ENCODE measurements around the gene MACF1.
"Not testable (repeated sequence)": the region's sequence is repeated elsewhere in the genome, so short reads cannot be mapped to it uniquely, and the experiment has no call there.

Gene MACF1

DNA sequence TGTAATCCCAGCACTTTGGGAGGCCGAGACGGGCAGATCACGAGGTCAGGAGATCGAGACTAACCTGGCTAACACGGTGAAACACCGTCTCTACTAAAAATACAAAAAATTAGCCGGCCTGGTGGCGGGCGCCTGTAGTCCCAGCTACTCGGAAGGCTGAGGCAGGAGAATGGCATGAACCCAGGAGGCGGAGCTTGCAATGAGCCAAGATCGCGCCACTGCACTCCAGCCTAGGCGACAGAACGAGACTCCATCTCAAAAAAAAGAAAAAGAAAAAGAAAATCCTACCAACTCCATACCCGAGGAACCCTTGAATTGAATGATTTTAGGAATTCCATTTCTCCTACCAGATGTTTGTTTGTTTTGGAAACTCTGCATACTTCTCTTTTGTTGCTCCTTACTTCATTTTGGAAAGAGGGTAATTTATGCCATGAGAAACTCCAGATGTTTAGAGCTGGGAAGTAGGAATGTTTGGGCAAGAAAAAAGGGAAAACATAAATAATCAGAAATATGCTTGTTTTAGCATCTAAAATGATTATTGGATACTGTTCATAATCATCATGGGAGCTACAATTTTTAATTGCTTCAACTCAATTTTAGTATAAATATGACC, 262.7 kb downstream of the MACF1 start:
- not testable (repeated sequence) for H3K9ac ChIP-seq (ENCODE audit: low read depth, low read length); H3K27ac ChIP-seq (ENCODE audit: low read length); H3K4me3 ChIP-seq (ENCODE audit: low read length); H3K4me1 ChIP-seq (ENCODE audit: insufficient read depth, low read length); H3K9me3 ChIP-seq (ENCODE audit: insufficient read depth, low read depth, low read length); H3K27me3 ChIP-seq (ENCODE audit: insufficient read depth, low read length)
- H3K36me3 ChIP-seq (ENCODE audit: insufficient read depth, low read depth, low read length), result peaks cover 96% of the 10 kb centered on the region

DNA sequence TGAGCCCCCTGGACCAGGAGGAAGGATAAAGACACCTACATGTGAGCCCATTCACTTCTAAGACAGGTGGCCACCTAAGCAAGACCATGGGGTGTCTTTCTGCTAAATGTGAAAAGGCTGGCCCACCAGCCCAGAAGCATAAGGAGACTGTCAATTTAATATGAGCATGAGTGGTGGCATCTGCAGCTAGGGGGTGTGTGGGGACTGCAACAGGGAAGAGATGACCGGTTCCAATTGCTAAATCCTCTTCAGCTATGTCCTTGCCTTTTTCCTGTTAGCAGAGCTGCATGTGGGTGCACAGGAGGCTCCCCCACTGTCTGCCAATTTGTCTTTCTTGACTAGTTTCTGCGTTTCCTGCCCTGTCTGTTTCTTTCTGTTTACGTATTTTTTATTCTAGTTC, 264.7 kb downstream of the MACF1 start:
- H3K27ac ChIP-seq (ENCODE audit: low read length), result no peak overlapping the region
- H3K4me3 ChIP-seq (ENCODE audit: low read length), result no peak overlapping the region
- H3K27me3 ChIP-seq (ENCODE audit: insufficient read depth, low read length), result no peaks in the 10 kb centered on the region
- no peaks in the 10 kb centered on the region for H3K9me3 ChIP-seq (ENCODE audit: insufficient read depth, low read depth, low read length)
- H3K36me3 ChIP-seq (ENCODE audit: insufficient read depth, low read depth, low read length), result peaks cover 94% of the 10 kb centered on the region
- H3K9ac ChIP-seq (ENCODE audit: low read depth, low read length), result no peak overlapping the region
- H3K4me1 ChIP-seq (ENCODE audit: insufficient read depth, low read length), result no peaks in the 10 kb centered on the region

DNA sequence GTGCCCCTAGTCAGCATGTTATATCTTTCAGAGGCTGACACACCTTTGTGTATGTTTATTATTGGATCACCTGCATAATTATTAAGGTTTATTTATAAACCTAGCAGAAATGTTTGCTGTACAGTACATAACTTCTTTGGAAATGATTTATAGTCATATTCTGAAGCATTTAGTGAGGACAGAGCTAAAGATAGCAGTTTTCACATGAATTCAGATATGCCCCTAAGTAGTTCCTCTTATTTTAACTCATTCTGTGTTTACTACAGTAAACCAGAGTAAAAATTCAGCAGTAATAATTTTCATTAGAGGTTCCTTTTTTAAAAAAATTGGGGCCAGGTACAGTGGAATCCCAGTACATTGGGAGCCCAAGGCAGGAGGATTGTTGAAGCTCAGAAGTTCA, 265.5 kb downstream of the MACF1 start:
- Histone ChIP-seq H3K4me1 (ENCODE audit: insufficient read depth, low read length) (no peaks in the 10 kb centered on the region), H3K9ac (ENCODE audit: low read depth, low read length) (no peak overlapping the region), H3K36me3 (ENCODE audit: insufficient read depth, low read depth, low read length) (peaks cover 91% of the 10 kb centered on the region), H3K27me3 (ENCODE audit: insufficient read depth, low read length) (no peaks in the 10 kb centered on the region), H3K4me3 (ENCODE audit: low read length) (no peak overlapping the region), H3K9me3 (ENCODE audit: insufficient read depth, low read depth, low read length) (no peaks in the 10 kb centered on the region), H3K27ac (ENCODE audit: low read length) (no peak overlapping the region)

DNA sequence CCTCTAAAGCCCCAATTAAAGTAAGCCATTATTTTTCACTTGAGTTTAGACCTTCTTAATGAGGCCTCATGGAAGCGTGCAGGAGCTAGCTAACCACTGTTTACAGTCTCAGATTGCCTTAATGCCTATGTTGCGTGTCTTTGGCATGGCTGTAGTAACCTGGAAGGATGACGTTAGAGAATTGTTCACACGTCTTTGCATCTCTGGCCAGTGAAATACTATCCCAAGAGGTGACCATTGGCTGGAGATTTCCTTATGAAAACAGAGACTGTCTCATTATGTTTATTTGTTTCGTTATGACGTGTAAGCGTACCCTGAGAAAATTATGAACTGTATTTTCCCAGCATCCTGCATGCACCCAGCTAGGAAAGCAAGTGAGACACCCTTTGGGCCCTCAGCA, 268.3 kb downstream of the MACF1 start:
- no peak overlapping the region for H3K9ac ChIP-seq (ENCODE audit: low read depth, low read length)
- no peak overlapping the region for H3K4me3 ChIP-seq (ENCODE audit: low read length)
- H3K4me1 ChIP-seq (ENCODE audit: insufficient read depth, low read length), result no peaks in the 10 kb centered on the region
- H3K27me3 ChIP-seq (ENCODE audit: insufficient read depth, low read length), result no peaks in the 10 kb centered on the region
- no peak overlapping the region for H3K27ac ChIP-seq (ENCODE audit: low read length)
- peaks cover 77% of the 10 kb centered on the region for H3K36me3 ChIP-seq (ENCODE audit: insufficient read depth, low read depth, low read length)
- no peaks in the 10 kb centered on the region for H3K9me3 ChIP-seq (ENCODE audit: insufficient read depth, low read depth, low read length)

DNA sequence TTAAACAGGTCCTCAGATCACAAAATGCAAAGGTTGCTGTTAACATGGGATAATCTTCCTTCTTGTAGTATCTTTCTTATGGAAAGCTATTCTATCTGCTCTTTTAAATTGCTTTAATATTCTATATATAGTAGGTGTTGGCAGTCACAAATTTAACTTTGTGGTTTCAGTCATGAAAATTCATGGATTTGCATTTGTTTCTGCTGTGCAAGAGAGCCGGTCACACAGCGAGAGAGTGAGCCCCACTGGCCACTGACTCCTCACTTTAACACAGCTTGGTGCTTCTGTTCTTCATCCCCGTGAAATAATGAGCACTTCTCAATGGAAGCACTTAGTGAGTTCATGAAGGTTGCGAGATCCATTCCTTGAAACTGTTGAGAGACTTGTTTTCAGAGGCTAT, 268.8 kb downstream of the MACF1 start:
- Histone ChIP-seq H3K36me3 (ENCODE audit: insufficient read depth, low read depth, low read length) (peaks cover 72% of the 10 kb centered on the region), H3K27ac (ENCODE audit: low read length) (no peak overlapping the region), H3K9me3 (ENCODE audit: insufficient read depth, low read depth, low read length) (no peaks in the 10 kb centered on the region), H3K4me3 (ENCODE audit: low read length) (no peak overlapping the region), H3K4me1 (ENCODE audit: insufficient read depth, low read length) (no peaks in the 10 kb centered on the region), H3K9ac (ENCODE audit: low read depth, low read length) (no peak overlapping the region), H3K27me3 (ENCODE audit: insufficient read depth, low read length) (no peaks in the 10 kb centered on the region)

DNA sequence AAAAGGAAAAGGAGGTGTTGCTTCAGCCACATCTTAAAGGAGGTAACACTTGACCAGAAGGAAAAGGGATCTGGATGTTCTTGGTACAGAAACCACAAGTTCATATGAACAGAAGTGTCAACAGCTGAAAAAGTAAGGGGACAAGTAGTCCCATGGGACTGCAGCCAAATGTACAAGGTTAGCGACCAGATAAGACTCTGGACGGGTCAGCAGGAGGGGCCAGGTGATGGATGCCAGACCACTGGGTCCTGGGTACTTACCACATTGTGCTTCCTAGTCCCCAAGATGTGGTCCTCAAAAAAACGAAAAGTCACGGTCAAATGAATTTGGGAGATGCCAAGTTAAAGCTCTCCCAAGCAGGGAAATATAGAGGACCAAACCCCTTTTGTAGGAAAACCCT, 270.3 kb downstream of the MACF1 start:
- H3K36me3 ChIP-seq (ENCODE audit: insufficient read depth, low read depth, low read length), result peaks cover 72% of the 10 kb centered on the region
- H3K4me1 ChIP-seq (ENCODE audit: insufficient read depth, low read length), result no peaks in the 10 kb centered on the region
- H3K27me3 ChIP-seq (ENCODE audit: insufficient read depth, low read length), result no peaks in the 10 kb centered on the region
- no peak overlapping the region for H3K27ac ChIP-seq (ENCODE audit: low read length)
- no peak overlapping the region for H3K9ac ChIP-seq (ENCODE audit: low read depth, low read length)
- no peaks in the 10 kb centered on the region for H3K9me3 ChIP-seq (ENCODE audit: insufficient read depth, low read depth, low read length)
- no peak overlapping the region for H3K4me3 ChIP-seq (ENCODE audit: low read length)

DNA sequence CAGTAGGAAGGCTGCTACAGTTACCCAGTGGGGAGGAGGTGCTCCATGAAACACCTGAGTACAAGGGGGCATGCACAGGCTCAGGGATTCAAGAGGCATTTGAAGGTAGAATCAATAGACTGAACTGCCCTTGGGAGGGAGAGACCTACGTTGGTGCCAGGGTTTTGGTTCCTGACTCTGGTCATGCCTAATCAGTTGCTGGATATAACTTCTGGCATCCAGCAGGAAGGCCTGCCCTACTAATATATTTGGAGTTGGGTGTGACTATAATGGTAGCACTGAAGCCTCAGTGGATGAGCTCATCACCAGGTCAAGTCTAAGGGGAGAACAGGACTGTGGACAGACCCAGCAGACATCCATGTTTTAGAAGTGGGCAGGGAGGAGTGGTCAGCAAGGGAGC, 271.1 kb downstream of the MACF1 start:
- not testable (repeated sequence) for H3K9me3 ChIP-seq (ENCODE audit: insufficient read depth, low read depth, low read length); H3K27ac ChIP-seq (ENCODE audit: low read length); H3K9ac ChIP-seq (ENCODE audit: low read depth, low read length); H3K27me3 ChIP-seq (ENCODE audit: insufficient read depth, low read length); H3K4me3 ChIP-seq (ENCODE audit: low read length); H3K4me1 ChIP-seq (ENCODE audit: insufficient read depth, low read length)
- H3K36me3 ChIP-seq (ENCODE audit: insufficient read depth, low read depth, low read length), result peaks cover 72% of the 10 kb centered on the region

DNA sequence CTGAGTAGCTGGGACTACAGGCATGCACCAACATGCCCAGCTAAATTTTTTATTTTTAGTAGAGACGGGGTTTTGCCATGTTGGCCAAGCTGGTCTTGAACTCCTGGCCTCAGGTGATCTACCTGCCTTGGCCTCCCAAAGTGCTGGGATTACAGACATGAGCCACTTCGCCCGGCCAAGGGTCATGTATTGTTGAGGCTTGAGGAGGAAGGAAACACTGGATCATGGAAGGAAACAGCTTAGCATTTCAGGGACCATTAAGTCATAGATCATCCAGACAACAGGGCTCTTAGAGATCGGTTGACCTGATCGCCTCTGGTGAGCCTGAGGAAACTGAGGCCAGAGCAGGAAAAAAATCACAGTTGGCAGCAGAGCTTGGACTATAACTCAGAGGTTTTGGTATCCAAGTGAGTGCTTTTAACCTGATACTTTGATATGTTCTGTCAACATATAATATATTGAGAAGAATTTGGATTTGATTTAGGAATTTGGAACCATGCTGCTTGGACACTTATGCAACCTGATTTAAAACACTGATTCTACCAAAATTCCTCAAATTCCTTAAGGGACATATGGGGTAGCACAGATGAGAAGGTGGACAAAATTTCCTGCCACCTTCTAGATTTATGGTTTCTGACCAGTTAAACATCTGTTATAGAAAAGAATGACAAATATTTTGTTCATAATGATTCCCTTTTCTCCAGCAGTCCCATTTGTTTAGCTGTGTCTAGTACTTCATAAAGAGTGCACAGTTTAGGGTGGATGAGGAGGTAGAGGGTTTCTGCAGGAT, 273.8 kb downstream of the MACF1 start:
- Histone ChIP-seq H3K27ac (ENCODE audit: low read length) (no peak overlapping the region), H3K4me3 (ENCODE audit: low read length) (no peak overlapping the region), H3K9me3 (ENCODE audit: insufficient read depth, low read depth, low read length) (no peaks in the 10 kb centered on the region), H3K27me3 (ENCODE audit: insufficient read depth, low read length) (no peaks in the 10 kb centered on the region), H3K4me1 (ENCODE audit: insufficient read depth, low read length) (no peaks in the 10 kb centered on the region), H3K9ac (ENCODE audit: low read depth, low read length) (no peak overlapping the region), H3K36me3 (ENCODE audit: insufficient read depth, low read depth, low read length) (peaks cover 67% of the 10 kb centered on the region)

DNA sequence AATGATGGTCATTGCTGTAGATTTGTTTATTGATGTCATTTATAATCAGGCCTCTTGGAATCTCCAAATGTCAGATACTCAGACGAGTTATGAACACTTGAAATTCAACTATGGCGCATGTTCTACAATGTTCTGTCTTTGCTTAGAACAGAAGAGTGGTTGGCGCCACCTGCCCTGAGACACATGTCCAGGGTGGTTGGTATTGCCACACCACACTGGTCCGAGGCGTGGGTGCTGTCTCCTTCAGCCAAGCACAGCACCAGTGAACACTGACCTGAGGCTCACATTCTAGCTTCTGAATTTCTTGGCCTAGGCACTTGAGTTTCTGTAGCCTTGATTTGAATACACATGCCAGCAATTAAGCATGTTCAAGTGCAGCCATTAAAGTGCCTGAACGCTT, 276.8 kb downstream of the MACF1 start:
- peaks cover 79% of the 10 kb centered on the region for H3K36me3 ChIP-seq (ENCODE audit: insufficient read depth, low read depth, low read length)
- H3K27ac ChIP-seq (ENCODE audit: low read length), result no peak overlapping the region
- H3K4me3 ChIP-seq (ENCODE audit: low read length), result no peak overlapping the region
- no peaks in the 10 kb centered on the region for H3K9me3 ChIP-seq (ENCODE audit: insufficient read depth, low read depth, low read length)
- no peaks in the 10 kb centered on the region for H3K27me3 ChIP-seq (ENCODE audit: insufficient read depth, low read length)
- H3K4me1 ChIP-seq (ENCODE audit: insufficient read depth, low read length), result no peaks in the 10 kb centered on the region
- no peak overlapping the region for H3K9ac ChIP-seq (ENCODE audit: low read depth, low read length)

DNA sequence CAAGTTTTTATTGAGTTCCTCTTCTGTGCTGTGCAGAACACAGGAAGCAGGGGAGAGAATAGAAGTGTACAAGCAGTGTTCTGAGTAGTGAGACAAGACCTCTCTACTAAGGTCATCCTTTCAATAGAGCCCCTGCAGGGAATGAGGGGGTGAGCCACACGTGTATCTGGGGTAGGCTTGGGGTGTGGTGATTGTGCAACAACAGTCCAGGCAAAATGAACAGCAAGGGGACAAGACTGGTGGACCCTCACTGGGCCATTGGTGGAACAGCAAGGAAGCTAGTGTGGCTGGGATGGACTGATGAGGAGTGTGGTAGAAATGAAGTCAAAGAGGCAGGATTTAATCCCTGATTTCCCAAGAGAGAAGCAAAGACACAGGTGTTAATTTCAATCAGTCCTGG, 278.8 kb downstream of the MACF1 start:
- Histone ChIP-seq H3K27me3 (ENCODE audit: insufficient read depth, low read length) (peaks cover 6% of the 10 kb centered on the region; the same call in 1 of the 2 replicates), H3K27ac (ENCODE audit: low read length) (no peak overlapping the region), H3K36me3 (ENCODE audit: insufficient read depth, low read depth, low read length) (peaks cover 89% of the 10 kb centered on the region), H3K4me1 (ENCODE audit: insufficient read depth, low read length) (no peaks in the 10 kb centered on the region), H3K9me3 (ENCODE audit: insufficient read depth, low read depth, low read length) (no peaks in the 10 kb centered on the region), H3K9ac (ENCODE audit: low read depth, low read length) (no peak overlapping the region), H3K4me3 (ENCODE audit: low read length) (no peak overlapping the region)

DNA sequence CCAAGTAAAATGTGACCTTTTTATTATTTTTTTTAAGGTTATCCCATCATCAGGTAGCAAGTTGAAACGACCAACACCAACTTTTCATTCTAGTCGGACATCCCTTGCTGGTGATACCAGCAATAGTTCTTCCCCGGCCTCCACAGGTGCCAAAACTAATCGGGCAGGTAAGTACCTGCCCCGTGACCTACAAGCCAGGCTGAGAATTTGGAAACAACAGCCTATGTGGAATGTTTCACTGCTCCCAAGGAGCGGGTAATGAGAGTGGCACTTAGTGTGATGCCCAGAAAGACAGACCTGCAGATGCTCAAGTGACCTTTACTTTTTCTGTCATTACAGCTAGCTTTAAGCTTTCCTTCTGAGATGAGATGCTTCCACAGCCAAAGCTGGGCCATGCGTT, 280.1 kb downstream of the MACF1 start:
- H3K27me3 ChIP-seq (ENCODE audit: insufficient read depth, low read length), result peaks cover 19% of the 10 kb centered on the region
- H3K4me1 ChIP-seq (ENCODE audit: insufficient read depth, low read length), result no peaks in the 10 kb centered on the region
- no peaks in the 10 kb centered on the region for H3K9me3 ChIP-seq (ENCODE audit: insufficient read depth, low read depth, low read length)
- no peak overlapping the region for H3K4me3 ChIP-seq (ENCODE audit: low read length)
- H3K36me3 ChIP-seq (ENCODE audit: insufficient read depth, low read depth, low read length), result peaks cover 76% of the 10 kb centered on the region
- no peak overlapping the region for H3K9ac ChIP-seq (ENCODE audit: low read depth, low read length)
- H3K27ac ChIP-seq (ENCODE audit: low read length), result no peak overlapping the region

DNA sequence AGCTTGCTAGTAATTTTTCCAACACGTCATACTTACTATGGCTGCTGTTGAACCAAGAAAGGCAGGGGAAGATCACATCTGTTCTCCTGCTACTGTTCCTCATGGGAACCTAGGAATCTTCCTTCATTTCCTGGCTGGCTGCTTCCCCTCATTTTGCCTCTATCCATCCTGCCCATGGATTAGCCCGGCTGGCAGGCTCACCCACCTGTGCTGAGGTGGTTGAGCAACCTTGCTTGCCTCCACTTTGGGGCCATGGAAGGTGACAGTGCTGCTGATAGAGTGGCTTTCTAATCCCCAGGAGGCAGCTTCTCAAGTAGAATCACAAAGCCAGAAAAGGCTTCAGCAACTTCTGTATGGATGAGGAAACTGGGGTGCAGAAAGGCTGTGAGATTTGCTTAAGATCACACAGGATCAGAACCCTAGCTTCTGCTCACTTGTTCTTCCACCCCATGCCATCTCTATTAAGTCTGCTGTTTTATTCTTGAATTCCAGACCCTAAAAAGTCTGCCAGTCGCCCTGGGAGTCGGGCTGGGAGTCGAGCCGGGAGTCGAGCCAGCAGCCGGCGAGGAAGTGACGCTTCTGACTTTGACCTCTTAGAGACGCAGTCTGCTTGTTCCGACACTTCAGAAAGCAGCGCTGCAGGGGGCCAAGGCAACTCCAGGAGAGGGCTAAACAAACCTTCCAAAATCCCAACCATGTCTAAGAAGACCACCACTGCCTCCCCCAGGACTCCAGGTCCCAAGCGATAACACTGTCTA, 280.7 kb downstream of the MACF1 start:
- Histone ChIP-seq H3K27me3 (ENCODE audit: insufficient read depth, low read length) (peaks cover 25% of the 10 kb centered on the region), H3K4me3 (ENCODE audit: low read length) (no peak overlapping the region), H3K27ac (ENCODE audit: low read length) (no peak overlapping the region), H3K36me3 (ENCODE audit: insufficient read depth, low read depth, low read length) (peaks cover 69% of the 10 kb centered on the region), H3K4me1 (ENCODE audit: insufficient read depth, low read length) (no peaks in the 10 kb centered on the region), H3K9me3 (ENCODE audit: insufficient read depth, low read depth, low read length) (no peaks in the 10 kb centered on the region), H3K9ac (ENCODE audit: low read depth, low read length) (no peak overlapping the region)
